ENCODE data around the gene PGAP6.
A peak's percentile ranks its signal among the peaks of the same experiment; 100 is the strongest.
"Not testable (repeated sequence)": the region's sequence is repeated elsewhere in the genome, so short reads cannot be mapped to it uniquely, and the experiment has no call there.

Gene PGAP6

GRCh38 chr16:364595-365491, 16.9 kb downstream of the PGAP6 start:
- DNase-seq (ENCODE audit: low read depth) = no peak

GRCh38 chr16:363766-364490, 17.9 kb downstream of the PGAP6 start:
- DNase-seq (ENCODE audit: low read depth) = no peak

- DNase-seq (ENCODE audit: low read depth) = no peak
Measured at GRCh38 chr16:363110-363765, 18.5 kb downstream of the PGAP6 start.

- not testable (repeated sequence) for DNase-seq (ENCODE audit: low read depth)
Measured at GRCh38 chr16:362702-362999, 19.1 kb downstream of the PGAP6 start.

- peak; percentile 58 for DNase-seq (ENCODE audit: low read depth)
Measured at GRCh38 chr16:361872-362701, 19.7 kb downstream of the PGAP6 start.

GRCh38 chr16:361341-361871, 20.4 kb downstream of the PGAP6 start:
- DNase-seq (ENCODE audit: low read depth) = no peak

DNA sequence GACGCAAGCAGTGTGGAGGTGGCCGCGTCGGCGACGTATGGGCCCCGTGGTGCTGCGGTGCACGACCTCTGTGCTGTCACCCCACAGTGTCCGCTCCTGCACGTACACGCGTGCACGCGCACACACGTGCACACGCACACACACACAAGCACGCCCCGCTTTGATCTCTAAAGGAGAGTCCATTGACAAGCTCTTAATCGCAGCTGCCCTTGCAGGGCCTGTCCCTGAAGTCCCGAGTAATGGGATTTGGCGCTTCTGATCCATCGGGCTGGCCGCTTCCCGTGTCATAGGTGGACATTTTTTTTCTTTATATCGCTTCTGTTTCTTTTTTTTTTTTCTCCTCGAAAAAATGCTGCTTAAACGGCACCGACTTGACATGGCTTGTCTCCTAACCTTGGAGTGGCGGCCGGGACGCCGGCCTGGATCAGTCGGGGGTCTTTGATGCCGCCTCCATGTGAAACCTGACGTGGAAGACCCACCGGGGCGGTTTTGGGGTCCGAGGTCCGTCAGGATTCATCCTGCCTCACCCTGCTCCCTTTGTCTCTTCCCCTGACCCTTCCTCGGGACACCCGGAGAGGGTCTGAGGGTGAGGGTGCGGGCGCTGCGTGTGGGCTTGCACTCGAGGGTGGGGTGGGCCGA, 21.0 kb downstream of the PGAP6 start:
- no peak for DNase-seq (ENCODE audit: low read depth)

DNA sequence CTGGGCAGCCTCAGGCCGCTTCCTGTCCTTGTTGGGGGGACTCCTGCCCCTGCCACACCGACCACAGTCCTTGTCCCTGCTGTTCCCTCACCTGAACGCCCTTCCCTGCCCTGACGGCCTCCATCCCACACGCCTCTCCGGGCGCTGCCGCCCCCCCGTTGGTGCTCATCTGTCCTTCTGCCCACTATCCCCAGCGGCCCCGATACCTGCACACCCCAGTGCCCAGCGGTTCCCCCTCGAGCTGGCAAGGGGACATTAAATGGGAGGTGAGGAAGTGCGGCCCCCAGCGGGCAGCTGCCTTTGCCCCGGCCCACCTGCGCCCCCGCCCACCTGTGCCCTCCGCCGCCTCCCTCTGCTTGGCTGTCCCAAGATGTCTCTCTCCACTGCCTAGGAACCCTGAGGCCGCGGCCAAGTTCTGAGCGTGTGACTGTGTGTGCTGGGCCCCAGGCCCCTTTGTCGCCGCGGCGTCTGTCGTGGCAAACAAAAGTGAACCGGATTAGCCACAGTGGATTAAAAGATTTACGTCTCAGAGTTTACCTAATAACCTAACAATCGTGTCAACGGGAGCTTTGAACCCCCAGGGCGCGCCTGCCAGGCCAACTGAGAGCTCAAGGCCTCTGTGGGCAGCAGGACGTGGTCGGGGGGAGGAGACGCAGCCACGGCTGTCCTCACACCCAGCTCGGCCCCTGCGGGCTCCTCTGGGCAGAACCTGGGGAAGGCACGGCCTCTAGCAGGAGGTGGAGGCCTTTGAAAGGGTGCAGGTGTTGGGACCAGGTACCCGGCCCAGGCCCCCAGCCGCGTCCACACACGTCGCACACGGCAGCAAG, 21.7 kb downstream of the PGAP6 start:
- DNase-seq (ENCODE audit: low read depth) = no peak

DNA sequence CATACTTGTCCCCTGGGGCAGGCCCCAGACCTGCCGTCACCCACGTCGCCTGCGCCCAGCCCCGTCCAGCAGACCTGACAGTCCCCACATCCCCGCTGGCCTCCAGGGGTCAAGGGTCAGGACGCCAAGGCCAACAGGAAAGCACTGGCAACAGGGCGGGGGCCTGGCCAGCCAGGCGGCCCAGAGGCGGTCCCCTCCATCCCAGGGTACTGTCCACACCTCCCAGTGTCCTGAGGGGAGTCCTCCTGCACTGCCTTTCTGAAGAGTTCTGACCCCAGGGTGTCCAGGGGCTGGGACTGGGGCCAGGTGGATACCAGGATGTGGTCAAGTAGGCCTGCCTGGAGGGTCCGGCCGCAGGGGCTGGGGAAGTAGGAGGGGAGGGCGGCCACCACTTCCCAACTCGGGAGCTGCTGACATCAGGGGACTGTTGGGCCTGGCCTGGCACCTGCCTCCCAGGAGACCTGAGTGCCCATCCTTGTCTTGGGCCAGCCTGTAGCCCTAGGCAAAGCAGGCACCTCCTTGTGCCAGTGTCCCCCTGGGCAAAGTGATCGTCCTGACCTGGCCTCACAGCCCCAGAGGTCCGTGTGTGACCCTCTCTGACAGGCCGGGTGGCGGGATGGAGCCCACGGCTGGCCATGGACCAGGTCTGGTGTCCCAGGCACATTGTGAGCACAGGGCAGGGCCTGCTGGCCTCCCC, 22.6 kb downstream of the PGAP6 start:
- no peak for DNase-seq (ENCODE audit: low read depth)

DNA sequence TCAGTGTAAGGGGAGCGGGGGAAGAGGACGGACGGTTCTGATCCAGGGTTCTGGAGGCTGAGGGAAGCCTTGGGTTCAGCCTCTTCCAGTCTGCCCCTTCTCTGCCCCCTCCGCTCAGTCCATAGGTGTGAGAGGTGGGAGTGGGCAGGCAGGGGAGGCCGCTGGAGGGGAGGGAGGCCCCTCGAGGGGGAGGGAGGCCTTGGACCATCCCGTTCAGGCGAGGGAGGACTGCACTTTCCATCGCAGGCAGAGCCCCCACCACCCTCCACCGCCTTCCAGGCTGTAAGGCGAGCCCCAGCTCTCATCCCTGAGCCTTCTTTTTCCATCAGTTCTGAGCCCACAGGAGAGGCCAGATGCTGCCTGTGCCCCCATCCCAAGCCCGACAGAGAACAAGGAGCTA, 25.0 kb downstream of the PGAP6 start:
- no peak for DNase-seq (ENCODE audit: low read depth)

DNA sequence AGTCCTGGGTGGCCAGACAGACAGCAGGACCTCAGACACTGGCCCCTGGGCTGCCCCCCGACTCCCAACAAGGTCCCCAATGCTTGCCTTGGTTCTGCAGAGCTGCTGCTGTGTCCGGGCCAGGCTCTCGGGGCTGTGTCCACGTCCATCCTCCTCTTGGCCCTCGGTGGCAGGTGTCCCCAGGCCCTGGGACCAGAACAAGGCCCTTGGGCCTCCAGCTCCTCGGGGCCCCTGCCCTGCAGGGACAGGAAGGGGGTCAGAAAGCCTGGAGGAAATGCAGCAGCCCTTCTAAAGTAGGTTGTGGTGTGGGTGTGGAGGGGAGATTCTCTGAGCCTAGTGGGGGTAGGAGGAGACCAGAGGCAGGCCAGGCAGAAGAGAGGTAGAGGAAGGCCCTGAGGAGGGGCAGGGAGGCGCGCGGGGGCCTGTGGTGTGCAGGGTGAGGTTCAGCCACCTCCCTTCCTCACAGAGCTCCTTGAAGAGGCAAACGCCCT, 26.8 kb downstream of the PGAP6 start:
- DNase-seq (ENCODE audit: low read depth) = no peak

- no peak for DNase-seq (ENCODE audit: low read depth)
Measured at GRCh38 chr16:354291-354881, 27.4 kb downstream of the PGAP6 start.

- DNase-seq (ENCODE audit: low read depth) = no peak
Measured at GRCh38 chr16:353404-354290, 28.1 kb downstream of the PGAP6 start.

DNA sequence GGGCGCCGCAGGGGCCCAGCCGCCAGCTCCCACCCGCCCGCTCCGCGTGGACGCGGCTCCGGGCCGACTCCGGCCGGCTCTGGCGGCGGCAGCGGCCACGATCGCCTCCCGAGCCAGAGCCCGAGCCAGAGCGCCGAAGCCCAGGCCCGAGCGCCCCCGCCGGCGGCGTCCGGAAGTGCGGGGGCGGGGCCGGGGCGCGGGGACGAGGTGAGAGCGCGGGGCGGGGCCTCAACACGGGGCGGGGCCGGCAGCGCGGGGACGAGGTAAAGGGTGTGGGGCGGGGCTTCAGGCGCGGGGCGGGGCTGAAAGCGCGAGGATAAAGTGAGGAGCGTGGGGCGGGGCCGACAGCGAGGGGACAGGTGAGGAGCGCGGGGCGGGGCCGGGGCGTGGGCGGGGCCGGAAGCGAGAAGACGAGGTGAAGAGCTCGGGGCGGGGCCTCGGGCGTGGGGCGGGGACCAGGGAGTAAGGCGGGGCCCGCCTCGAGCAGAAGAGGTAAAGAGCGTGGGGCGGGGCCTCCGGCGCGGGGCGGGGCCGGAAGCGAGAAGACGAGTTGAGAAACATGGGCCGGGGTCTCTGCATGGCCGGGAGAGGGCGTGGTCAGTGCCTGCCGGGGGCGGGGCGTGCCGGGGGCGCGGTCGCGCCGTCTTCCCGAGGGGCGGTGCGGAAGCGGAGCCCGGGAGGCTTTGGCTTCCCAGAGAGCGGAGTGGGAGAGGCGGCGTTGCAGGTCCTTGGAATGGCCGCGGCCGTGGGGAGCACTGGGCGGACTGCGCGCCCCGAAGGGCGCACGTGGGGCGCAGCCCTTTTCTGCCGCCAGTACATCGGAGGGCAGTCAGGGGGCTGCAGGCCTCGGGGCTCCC, 29.0 kb downstream of the PGAP6 start, which contains the start of gene AXIN1:
AXIN1 (minus strand) TSS at position 177 of the 857 bp plus-strand sequence. CDS start 5,698 bp downstream, outside the sequence.
- peak; percentile 100 for DNase-seq (ENCODE audit: low read depth)

GRCh38 chr16:351804-352520, 29.8 kb downstream of the PGAP6 start:
- DNase-seq (ENCODE audit: low read depth) = peak; percentile 27

- DNase-seq (ENCODE audit: low read depth) = no peak
Measured at GRCh38 chr16:350203-350602, 31.6 kb downstream of the PGAP6 start.
